Esophagus squamous epithelium (tissue), 5 donors: Measurements from ENCODE around the gene RBMX. TPM values are rescaled to one million over a fixed set of nuclear protein-coding genes. Genes with fewer than 3 reads are reported as not detected.
A peak's percentile ranks its signal among the peaks of the same experiment; 100 is the strongest.
"Not testable (repeated sequence)": the region's sequence is repeated elsewhere in the genome, so short reads cannot be mapped to it uniquely, and the experiment has no call there.

Source experiments
- DNase-seq: peaks from one replicate; lab custom pipeline; 2025; lab: John Stamatoyannopoulos, UW
- H3K27ac ChIP-seq, 4 donors: fragments of 200-600 bp; sonication (generic); one replicate each; pipeline ENCODE4 v1.5.1; 2016 to 2019; ENCODE audit warnings: mild to moderate bottlenecking in 1 of 4
- H3K27me3 ChIP-seq, 4 donors: fragments of 200-600 bp; sonication (generic); 1 replicate in 3 of 4; 2 replicates in 1 of 4; pipeline versions ENCODE4 v1.5.1 to v1.6.0; 2017 to 2021; ENCODE audit warnings: antibody characterized with exemption in 1 of 4
- H3K36me3 ChIP-seq, 3 donors: fragments of 200-600 bp; sonication (generic); one replicate each; pipeline ENCODE4 v1.5.1; 2016 to 2019
- H3K4me1 ChIP-seq, 3 donors: fragments of 200-600 bp; sonication (generic); one replicate each; pipeline ENCODE4 v1.5.1; 2017 to 2019
- H3K4me3 ChIP-seq, 4 donors: fragments of 200-600 bp; sonication (generic); 1 replicate in 3 of 4; 2 replicates in 1 of 4; pipeline ENCODE4 v1.5.1; 2016 to 2019; ENCODE audit warnings: mild to moderate bottlenecking in 2 of 4, moderate library complexity in 1 of 4
- H3K9me3 ChIP-seq, 3 donors: fragments of 200-600 bp; sonication (generic); one replicate each; pipeline ENCODE4 v1.5.1; 2016 to 2019
- CTCF ChIP-seq, 6 experiments: fragments of 450-650 bp in 4 of 6; fragments of 200-600 bp in 2 of 6; sonication (generic) in 2 of 6; IDR thresholded peaks; one replicate each; pipeline ENCODE4 v1.5.1; 2016 to 2019; ENCODE audit warnings: antibody characterized with exemption in 6 of 6, mild to moderate bottlenecking in 4 of 6, moderate library complexity in 4 of 6
- POLR2A ChIP-seq, 4 donors: fragments of 450-650 bp; IDR thresholded peaks; one replicate each; pipeline ENCODE4 v1.6.1; 2017; ENCODE audit warnings: antibody characterized with exemption in 4 of 4, mild to moderate bottlenecking in 4 of 4, moderate library complexity in 3 of 4
- WGBS, 2 donors: methylation state at CpG; one replicate each; pipeline ENCODE4 v1.1.5; 2018; 5-methylcytosine and 5-hydroxymethylcytosine counted together
- intact Hi-C: fragments of 100-400 bp; cut with DNase I; formaldehyde crosslinking; loops from one replicate; pipeline ENCODE4 v1.15.0; 2022
- total RNA-seq, 4 donors: library from RNA; depleted of rRNA; stranded (reverse); fragments of >200 nt; gene quantifications; one replicate each; pipeline ENCODE4 v1.1.0, GENCODE V29; 2016
- donor health status: DM: yes; HTN: yes; CAD: no.

RBMX gene
- 100 to 1,000 TPM; 125 to 220 (median 205) TPM for total RNA-seq

- peak within 1 kb of the TSS; percentile 58 to 77 (median 74) for H3K4me3 ChIP-seq
- peaks cover 0 to 21% (median 0%) of the 10 kb centered on the region in 3 donors for H3K4me1 ChIP-seq
- no peaks in the 10 kb centered on the region for H3K27me3 ChIP-seq
- no peaks in the 10 kb centered on the region for H3K9me3 ChIP-seq
- WGBS, 2 donors = 1 to 30% methylated on average over 11 to 21 of the region's 34 CpGs
- peak in 3 of 4 donors; percentile 84 to 96 (median 95) for TF ChIP-seq POLR2A (IDR thresholded peaks at IDR 0.05)
- no peak for TF ChIP-seq CTCF (IDR thresholded peaks at IDR 0.05)
- peaks cover 0 to 30% (median 10%) of the 10 kb centered on the region in 3 donors for H3K36me3 ChIP-seq
- intact Hi-C loops = no loop called here
- peak within 1 kb of the TSS; percentile 90 to 95 (median 94) for H3K27ac ChIP-seq
- peak; percentile 64 for DNase-seq
Measured at GRCh38 chrX:136880452-136881013, at the start of gene RBMX. RBMX (minus strand) TSS chrX:136880725; CDS start chrX:136879427, 1,298 bp downstream.

GRCh38 chrX:136921438-136921837 lies 40.9 kb upstream of the RBMX start:
- WGBS, 2 donors = no CpG with 5 or more reads among the region's 25 CpGs
- H3K27me3 ChIP-seq, H3K9me3 ChIP-seq, intact Hi-C loops, DNase-seq, H3K36me3 ChIP-seq, H3K27ac ChIP-seq, H3K4me1 ChIP-seq, H3K4me3 ChIP-seq: not testable (repeated sequence)

GRCh38 chrX:136920001-136920400 lies 39.5 kb upstream of the RBMX start:
- TF ChIP-seq POLR2A (IDR thresholded peaks at IDR 0.05) = no peak
- no peak for TF ChIP-seq CTCF (IDR thresholded peaks at IDR 0.05)
- Histone ChIP-seq H3K9me3 (no peaks in the 10 kb centered on the region), H3K36me3 (no peaks in the 10 kb centered on the region), H3K4me1 (no peaks in the 10 kb centered on the region), H3K27ac (no peak overlapping the region), H3K27me3 (no peaks in the 10 kb centered on the region), H3K4me3 (no peak overlapping the region)
- DNase-seq = no peak
- intact Hi-C loops = no loop called here

- DNase-seq = no peak
- intact Hi-C loops = no loop called here
- 77% methylated on average over 2 of the region's 2 CpGs; no CpG with 5 or more reads in 1 of the 2 donors for WGBS, 2 donors
- Histone ChIP-seq H3K9me3 (no peaks in the 10 kb centered on the region), H3K27ac (no peak overlapping the region), H3K27me3 (no peaks in the 10 kb centered on the region), H3K4me3 (no peak overlapping the region), H3K4me1 (peaks cover 0 to 7% (median 0%) of the 10 kb centered on the region in 3 donors), H3K36me3 (no peaks in the 10 kb centered on the region)
- TF ChIP-seq CTCF (IDR thresholded peaks at IDR 0.05) (no peak), POLR2A (IDR thresholded peaks at IDR 0.05) (no peak)
Measured at GRCh38 chrX:136916827-136917226, 36.3 kb upstream of the RBMX start.

- H3K36me3 ChIP-seq, DNase-seq, H3K4me3 ChIP-seq, H3K9me3 ChIP-seq, H3K27me3 ChIP-seq, intact Hi-C loops: not testable (repeated sequence)
- H3K27ac ChIP-seq = peak overlapping the region in 2 of 4 donors; percentile 38 to 89
- H3K4me1 ChIP-seq = peaks cover 0 to 23% (median 0%) of the 10 kb centered on the region in 3 donors
- 33 to 48% methylated on average over 4 to 6 of the region's 7 CpGs for WGBS, 2 donors
Measured at GRCh38 chrX:136911661-136912060, 31.1 kb upstream of the RBMX start.

GRCh38 chrX:136911253-136911652 lies 30.7 kb upstream of the RBMX start:
- Histone ChIP-seq H3K4me1 (peaks cover 0 to 23% (median 0%) of the 10 kb centered on the region in 3 donors), H3K27ac (peak overlapping the region in 2 of 4 donors; percentile 38 to 89), H3K4me3 (no peak overlapping the region), H3K27me3 (no peaks in the 10 kb centered on the region), H3K36me3 (no peaks in the 10 kb centered on the region), H3K9me3 (no peaks in the 10 kb centered on the region)
- intact Hi-C loops = no loop called here
- no peak for DNase-seq
- no peak for TF ChIP-seq POLR2A (IDR thresholded peaks at IDR 0.05)
- TF ChIP-seq CTCF (IDR thresholded peaks at IDR 0.05) = no peak
- 29 to 44% methylated on average over 3 of the region's 3 CpGs for WGBS, 2 donors
